ENCODE data around the gene DUSP6.

DUSP6 gene

DNA sequence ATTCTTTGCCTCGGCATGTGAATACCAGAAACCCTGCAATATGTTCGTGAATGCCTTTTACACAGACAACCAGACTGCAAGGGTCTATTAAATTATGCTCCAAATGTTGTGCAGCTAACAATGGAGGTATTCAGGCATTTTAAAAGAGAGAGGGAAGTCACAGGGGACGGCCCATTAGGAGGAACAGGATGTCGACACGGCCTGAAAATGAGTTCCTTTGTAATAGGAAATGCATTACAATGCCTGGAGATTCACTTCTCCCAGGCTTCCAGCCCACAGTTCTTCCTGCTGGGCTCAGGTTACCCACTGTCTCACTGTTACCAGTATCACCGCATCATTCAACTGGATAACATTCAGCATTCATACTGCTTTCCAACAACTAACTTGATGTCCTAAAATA lies 2.5 kb downstream of the DUSP6 start:
- peak; percentile 86 for DNase-seq (ENCODE audit: low read depth)
- TF ChIP-seq POLR2A (IDR thresholded peaks at IDR 0.05; ENCODE audit: extremely low read depth, insufficient read length), result peak; percentile 15
- TF ChIP-seq, protein P1, sequence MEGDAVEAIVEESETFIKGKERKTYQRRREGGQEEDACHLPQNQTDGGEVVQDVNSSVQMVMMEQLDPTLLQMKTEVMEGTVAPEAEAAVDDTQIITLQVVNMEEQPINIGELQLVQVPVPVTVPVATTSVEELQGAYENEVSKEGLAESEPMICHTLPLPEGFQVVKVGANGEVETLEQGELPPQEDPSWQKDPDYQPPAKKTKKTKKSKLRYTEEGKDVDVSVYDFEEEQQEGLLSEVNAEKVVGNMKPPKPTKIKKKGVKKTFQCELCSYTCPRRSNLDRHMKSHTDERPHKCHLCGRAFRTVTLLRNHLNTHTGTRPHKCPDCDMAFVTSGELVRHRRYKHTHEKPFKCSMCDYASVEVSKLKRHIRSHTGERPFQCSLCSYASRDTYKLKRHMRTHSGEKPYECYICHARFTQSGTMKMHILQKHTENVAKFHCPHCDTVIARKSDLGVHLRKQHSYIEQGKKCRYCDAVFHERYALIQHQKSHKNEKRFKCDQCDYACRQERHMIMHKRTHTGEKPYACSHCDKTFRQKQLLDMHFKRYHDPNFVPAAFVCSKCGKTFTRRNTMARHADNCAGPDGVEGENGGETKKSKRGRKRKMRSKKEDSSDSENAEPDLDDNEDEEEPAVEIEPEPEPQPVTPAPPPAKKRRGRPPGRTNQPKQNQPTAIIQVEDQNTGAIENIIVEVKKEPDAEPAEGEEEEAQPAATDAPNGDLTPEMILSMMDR (IDR thresholded peaks at IDR 0.05; ENCODE audit: low read depth, low read length), result no peak

DNA sequence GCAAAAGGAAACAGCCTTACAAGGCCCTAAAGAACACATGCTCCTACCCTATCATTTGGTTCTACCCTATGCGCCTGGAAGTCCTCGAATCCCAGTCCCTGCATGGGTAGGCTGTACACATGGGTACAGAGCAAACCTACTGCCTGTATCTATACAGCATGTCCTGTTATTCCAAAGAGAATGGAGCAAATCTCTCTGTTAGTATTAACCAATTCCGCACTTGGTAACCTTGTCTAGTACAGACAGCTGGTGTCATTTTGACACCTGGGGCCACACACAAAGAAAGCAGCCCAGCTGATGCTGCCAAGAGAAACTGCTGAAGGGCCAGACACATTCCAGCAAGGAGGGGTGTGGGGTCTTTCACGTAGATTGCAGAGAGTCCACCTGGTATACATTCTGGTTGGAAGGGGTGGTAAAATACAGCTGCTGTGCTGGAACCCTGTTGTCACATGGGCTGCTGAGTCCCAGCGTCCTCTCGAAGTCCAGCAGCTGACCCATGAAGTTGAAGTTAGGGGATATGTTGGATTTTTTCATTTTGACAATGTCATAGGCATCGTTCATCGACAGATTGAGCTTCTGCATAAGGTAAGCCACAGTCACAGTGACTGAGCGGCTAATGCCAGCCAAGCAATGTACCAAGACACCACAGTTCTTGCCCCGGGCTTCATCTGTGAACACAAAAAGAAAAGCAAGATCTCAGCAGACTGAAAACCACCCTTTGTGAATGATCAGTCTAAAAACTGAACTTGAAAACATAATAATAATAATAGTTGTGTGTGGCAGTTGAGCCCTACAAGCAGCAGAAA lies 3.2 kb downstream of the DUSP6 start:
- peak; percentile 35 for DNase-seq (ENCODE audit: low read depth)

More for the DNA sequence above, 2.5 kb downstream of the DUSP6 start:
- peak overlapping the region; percentile 90 for H3K4me3 ChIP-seq (ENCODE audit: low read depth, low read length)

DNA sequence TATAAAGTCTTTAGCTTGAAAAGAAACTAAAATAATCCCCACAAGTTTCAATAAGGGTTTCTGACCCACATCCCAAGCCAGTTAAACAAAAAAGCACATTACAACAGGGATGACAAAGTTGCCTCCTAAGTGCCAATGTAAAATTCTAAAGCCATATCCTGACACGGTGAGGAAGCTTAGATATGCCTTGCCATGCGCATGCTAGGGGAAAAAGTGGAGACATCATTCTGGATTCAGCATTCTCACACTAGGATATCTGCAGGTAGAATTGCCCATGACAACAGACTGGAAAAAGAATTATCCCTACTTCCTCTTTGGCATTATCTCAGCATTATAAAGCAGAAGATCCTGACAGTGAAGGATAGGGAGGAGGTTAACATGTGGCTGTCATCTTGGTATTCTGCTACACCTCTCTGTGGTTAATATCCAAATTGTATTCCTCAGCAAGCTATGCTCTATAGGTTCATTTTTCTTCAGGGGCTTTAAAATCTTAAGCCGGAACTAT lies 4.9 kb downstream of the DUSP6 start:
- TF ChIP-seq, protein P1 (IDR thresholded peaks at IDR 0.05; ENCODE audit: low read depth, low read length), result no peak
- no peak for TF ChIP-seq POLR2A (IDR thresholded peaks at IDR 0.05; ENCODE audit: extremely low read depth, insufficient read length)
- no peak for TF ChIP-seq MYC (IDR thresholded peaks at IDR 0.05; ENCODE audit: low read depth, low read length)
- TF ChIP-seq, protein P2, sequence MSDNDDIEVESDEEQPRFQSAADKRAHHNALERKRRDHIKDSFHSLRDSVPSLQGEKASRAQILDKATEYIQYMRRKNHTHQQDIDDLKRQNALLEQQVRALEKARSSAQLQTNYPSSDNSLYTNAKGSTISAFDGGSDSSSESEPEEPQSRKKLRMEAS (IDR thresholded peaks at IDR 0.05; ENCODE audit: low read depth, low read length), result no peak
- peak; percentile 53 for DNase-seq (ENCODE audit: low read depth)
- peak overlapping the region; percentile 90 for H3K4me3 ChIP-seq (ENCODE audit: low read depth, low read length)

More for the DNA sequence above, 3.2 kb downstream of the DUSP6 start:
- TF ChIP-seq MYC (IDR thresholded peaks at IDR 0.05; ENCODE audit: low read depth, low read length) (peak; percentile 17; the same call in 1 of the 2 replicates), POLR2A (IDR thresholded peaks at IDR 0.05; ENCODE audit: extremely low read depth, insufficient read length) (no peak)
- TF ChIP-seq, protein P2 (IDR thresholded peaks at IDR 0.05; ENCODE audit: low read depth, low read length), result peak; percentile 20; the same call in 1 of the 2 replicates
- TF ChIP-seq, protein P1 (IDR thresholded peaks at IDR 0.05; ENCODE audit: low read depth, low read length), result no peak
- peak overlapping the region; percentile 90 for H3K4me3 ChIP-seq (ENCODE audit: low read depth, low read length)

DNA sequence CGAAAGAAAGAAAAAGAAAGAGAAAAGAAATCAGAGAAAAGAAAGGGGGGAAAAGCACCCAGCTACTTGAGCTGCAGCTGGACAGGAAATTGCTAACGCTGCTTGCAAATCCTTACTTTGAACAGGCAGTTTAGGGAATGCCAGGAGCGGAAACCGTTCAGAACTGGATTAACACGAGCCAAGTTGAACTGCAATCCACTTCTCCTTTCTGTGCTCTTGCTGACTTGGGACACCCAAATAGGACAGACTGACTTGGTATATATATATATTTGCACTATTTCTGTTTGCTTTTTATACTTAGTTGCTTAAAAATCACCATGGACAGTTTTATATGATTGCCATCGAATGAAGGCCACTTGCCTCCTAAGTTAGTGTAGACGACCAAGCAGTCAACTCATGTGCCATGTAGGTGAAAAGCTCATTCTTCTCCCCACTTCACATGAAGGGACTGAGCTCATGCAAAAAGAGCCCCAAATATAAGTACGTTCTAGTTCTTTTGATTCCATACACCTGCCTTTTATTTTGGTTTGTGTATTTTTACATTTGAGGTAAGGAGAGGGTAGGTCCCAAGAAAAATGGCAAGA lies 5.5 kb downstream of the DUSP6 start:
- H3K4me3 ChIP-seq (ENCODE audit: low read depth, low read length), result peak overlapping the region; percentile 90
- TF ChIP-seq, protein P2 (IDR thresholded peaks at IDR 0.05; ENCODE audit: low read depth, low read length), result no peak
- TF ChIP-seq, protein P1 (IDR thresholded peaks at IDR 0.05; ENCODE audit: low read depth, low read length), result no peak
- TF ChIP-seq MYC (IDR thresholded peaks at IDR 0.05; ENCODE audit: low read depth, low read length) (no peak), POLR2A (IDR thresholded peaks at IDR 0.05; ENCODE audit: extremely low read depth, insufficient read length) (peak; percentile 2)
- peak; percentile 90 for DNase-seq (ENCODE audit: low read depth)

DNA sequence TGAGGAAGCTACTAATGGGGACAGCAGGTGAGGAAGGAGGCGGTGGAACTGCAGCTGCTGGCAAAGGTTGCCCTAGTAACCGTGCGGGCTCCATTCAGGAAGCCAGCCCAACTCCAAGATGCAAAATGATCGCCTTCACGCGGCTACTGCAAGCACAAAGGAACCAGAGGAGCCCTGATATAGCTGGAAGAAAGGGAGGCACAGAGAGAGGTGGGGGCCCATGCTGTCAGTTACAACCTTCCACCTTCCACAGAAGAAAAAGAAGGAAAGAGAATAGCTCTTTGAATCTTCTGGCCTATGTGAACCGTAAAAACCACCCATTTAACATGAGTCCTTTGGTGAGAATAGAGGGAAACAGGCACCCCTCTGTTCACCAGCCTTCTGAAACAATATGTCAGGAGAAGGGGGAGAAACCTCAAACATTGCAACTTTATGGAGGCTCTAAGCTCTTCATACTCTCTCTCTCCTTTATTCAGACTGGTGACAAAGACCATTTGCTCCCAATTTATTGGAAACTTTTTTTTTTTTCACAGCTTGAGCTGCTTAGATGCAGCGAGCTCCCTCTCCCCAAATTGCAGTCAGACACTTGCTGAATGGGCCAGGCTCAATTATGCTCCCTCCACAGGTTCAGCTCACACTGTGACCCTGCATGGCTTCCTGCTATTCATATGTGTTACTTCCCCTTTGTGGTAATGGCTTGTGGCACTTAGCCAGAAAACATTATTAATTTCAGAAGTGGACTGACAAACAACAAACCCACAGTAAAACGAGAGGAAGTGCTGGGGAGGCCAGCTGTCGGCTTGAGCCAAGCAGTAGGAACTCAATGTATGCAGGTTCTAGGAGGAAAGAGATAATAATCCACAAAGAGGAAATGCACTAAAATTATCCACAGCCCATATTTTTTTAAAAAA lies 6.2 kb downstream of the DUSP6 start:
- DNase-seq (ENCODE audit: low read depth), result peak; percentile 100
- peak overlapping the region; percentile 90 for H3K4me3 ChIP-seq (ENCODE audit: low read depth, low read length)
- TF ChIP-seq MYC (IDR thresholded peaks at IDR 0.05; ENCODE audit: low read depth, low read length) (peak; percentile 75), POLR2A (IDR thresholded peaks at IDR 0.05; ENCODE audit: extremely low read depth, insufficient read length) (no peak)
- TF ChIP-seq, protein P1 (IDR thresholded peaks at IDR 0.05; ENCODE audit: low read depth, low read length), result peak; percentile 2
- TF ChIP-seq, protein P2 (IDR thresholded peaks at IDR 0.05; ENCODE audit: low read depth, low read length), result no peak; the same call in 1 of the 2 replicates

Data from NB4 (cell line).